GM10266 (cell line): ENCODE data around the gene KAZN.

Experiments used
- DNase-seq: peaks from one replicate; pipeline ENCODE4 v3.0.0; 2012; ENCODE audit errors: extremely low spot score
- CTCF ChIP-seq: IDR thresholded peaks from 2 replicates; pipeline ENCODE4 v1.5.1; 2012; ENCODE audit warnings: mild to moderate bottlenecking, low read depth; ENCODE audit not compliant: control insufficient read depth, insufficient read depth; ENCODE audit errors: missing control alignments

Gene KAZN

GRCh38 chr1:15011160-15011559, 412.7 kb downstream of the KAZN start:
- TF ChIP-seq CTCF: no peak
- DNase-seq: no peak

- no peak for DNase-seq
- TF ChIP-seq CTCF: no peak
Observed at GRCh38 chr1:15011661-15012060, 413.2 kb downstream of the KAZN start.

GRCh38 chr1:15012822-15013221, 414.3 kb downstream of the KAZN start:
- no peak for DNase-seq
- no peak for TF ChIP-seq CTCF

- no peak for TF ChIP-seq CTCF
- DNase-seq: no peak
Observed at GRCh38 chr1:15013767-15014166, 415.3 kb downstream of the KAZN start.

GRCh38 chr1:15014516-15014915, 416.0 kb downstream of the KAZN start:
- TF ChIP-seq CTCF: no peak
- DNase-seq: no peak

- TF ChIP-seq CTCF: no peak
Observed at GRCh38 chr1:15016001-15016400, 417.5 kb downstream of the KAZN start.

GRCh38 chr1:15016526-15016925, 418.0 kb downstream of the KAZN start:
- TF ChIP-seq CTCF: no peak
- DNase-seq: no peak

More at GRCh38 chr1:15016001-15016400, 417.5 kb downstream of the KAZN start:
- no peak for DNase-seq
